H9 (cell line): ENCODE data around the gene NFKBIZ. TPM values are rescaled to one million over a fixed set of nuclear protein-coding genes. Genes with fewer than 3 reads are reported as not detected.

Source experiments
- DNase-seq: peaks from one replicate; pipeline ENCODE4 v3.0.0-alpha.2; 2017
- H2AFZ ChIP-seq: one replicate; pipeline ENCODE4 v1.6.1; 2013; ENCODE audit warnings: mild to moderate bottlenecking, low read length, control low read depth, moderate library complexity
- H2AK5ac ChIP-seq: 2 replicates; pipeline ENCODE4 v1.6.1; 2013; ENCODE audit warnings: low read length, control low read depth, mixed read lengths; ENCODE audit not compliant: insufficient read length
- H2BK120ac ChIP-seq: one replicate; pipeline ENCODE4 v1.6.1; 2013; ENCODE audit warnings: low read depth, mild to moderate bottlenecking, low read length, control low read depth, inconsistent platforms; ENCODE audit not compliant: poor library complexity, severe bottlenecking
- H2BK12ac ChIP-seq: 2 replicates; pipeline ENCODE4 v1.6.1; 2013; ENCODE audit warnings: low read length, control low read depth, mixed read lengths, low read depth; ENCODE audit not compliant: insufficient read length
- H2BK15ac ChIP-seq: 2 replicates; pipeline ENCODE4 v1.6.1; 2013; ENCODE audit warnings: low read depth, low read length, control low read depth
- H2BK20ac ChIP-seq: one replicate; pipeline ENCODE4 v1.6.1; 2013; ENCODE audit warnings: low read depth, mild to moderate bottlenecking, low read length, control low read depth, inconsistent platforms; ENCODE audit not compliant: poor library complexity, severe bottlenecking
- H2BK5ac ChIP-seq: 2 replicates; pipeline ENCODE4 v1.6.1; 2013; ENCODE audit warnings: low read length, control low read depth, mixed read lengths; ENCODE audit not compliant: insufficient read length
- H3K14ac ChIP-seq: 2 replicates; pipeline ENCODE4 v1.6.1; 2013; ENCODE audit warnings: low read length, control low read depth; ENCODE audit not compliant: insufficient read depth
- H3K18ac ChIP-seq: 2 replicates; pipeline ENCODE4 v1.6.1; 2013; ENCODE audit warnings: low read depth, mild to moderate bottlenecking, mixed read lengths, low read length, control low read depth; ENCODE audit not compliant: insufficient read length
- H3K23ac ChIP-seq: 2 replicates; pipeline ENCODE4 v1.6.1; 2013; ENCODE audit warnings: low read length, control low read depth, mixed read lengths, low read depth; ENCODE audit not compliant: insufficient read length
- H3K23me2 ChIP-seq: 2 replicates; pipeline ENCODE4 v1.6.1; 2013; ENCODE audit warnings: low read depth, mild to moderate bottlenecking, mixed read lengths, low read length, control low read depth; ENCODE audit not compliant: insufficient read length, poor library complexity, severe bottlenecking
- H3K27ac ChIP-seq: 2 replicates; pipeline ENCODE4 v1.5.1; 2013; ENCODE audit warnings: low read length, control low read depth, mixed read lengths, low read depth; ENCODE audit not compliant: insufficient read length
- H3K27me3 ChIP-seq: 2 replicates; pipeline ENCODE4 v1.6.1; 2013; ENCODE audit warnings: low read length, control low read depth, inconsistent platforms; ENCODE audit not compliant: insufficient read depth
- H3K4ac ChIP-seq: 2 replicates; pipeline ENCODE4 v1.6.1; 2013; ENCODE audit warnings: low read depth, mild to moderate bottlenecking, control low read depth, inconsistent platforms, low read length, moderate library complexity
- H3K4me1 ChIP-seq: 2 replicates; pipeline ENCODE4 v1.6.1; 2013; ENCODE audit warnings: low read length, control low read depth, inconsistent platforms; ENCODE audit not compliant: insufficient read depth
- H3K4me2 ChIP-seq: 2 replicates; pipeline ENCODE4 v1.6.1; 2013; ENCODE audit warnings: low read length, control low read depth, mixed read lengths; ENCODE audit not compliant: insufficient read length, insufficient read depth
- H3K56ac ChIP-seq: 2 replicates; pipeline ENCODE4 v1.6.1; 2013; ENCODE audit warnings: low read depth, mild to moderate bottlenecking, mixed read lengths, low read length, control low read depth; ENCODE audit not compliant: insufficient read length
- H3K79me1 ChIP-seq: 2 replicates; pipeline ENCODE4 v1.6.1; 2013; ENCODE audit warnings: low read depth, mild to moderate bottlenecking, moderate library complexity, low read length, control low read depth, inconsistent platforms; ENCODE audit not compliant: insufficient read depth, poor library complexity, severe bottlenecking
- H3K79me2 ChIP-seq: 2 replicates; pipeline ENCODE4 v1.6.1; 2013; ENCODE audit warnings: low read length, control low read depth, inconsistent platforms; ENCODE audit not compliant: insufficient read depth
- H3K9ac ChIP-seq: 2 replicates; pipeline ENCODE4 v1.6.1; 2013; ENCODE audit warnings: low read length, control low read depth, mixed read lengths; ENCODE audit not compliant: insufficient read length; ENCODE audit errors: extremely low read depth
- H3K9me3 ChIP-seq: one replicate; pipeline ENCODE4 v1.6.1; 2013; ENCODE audit warnings: low read depth, low read length, inconsistent platforms; ENCODE audit not compliant: control insufficient read depth
- H3T11ph ChIP-seq: one replicate; pipeline ENCODE4 v1.6.1; 2013; ENCODE audit warnings: mild to moderate bottlenecking, low read length, control low read depth, inconsistent platforms
- H4K20me1 ChIP-seq: one replicate; pipeline ENCODE4 v1.6.1; 2013; ENCODE audit not compliant: control insufficient read depth, insufficient read length, insufficient read depth
- H4K5ac ChIP-seq: 2 replicates; pipeline ENCODE4 v1.6.1; 2013; ENCODE audit warnings: low read depth, mild to moderate bottlenecking, mixed read lengths, low read length, control low read depth; ENCODE audit not compliant: insufficient read length
- H4K8ac ChIP-seq: replicated peaks from 2 replicates; pipeline ENCODE4 v1.6.1; 2013; ENCODE audit warnings: low read length, control low read depth, mixed read lengths, low read depth; ENCODE audit not compliant: insufficient read length
- H4K91ac ChIP-seq: 2 replicates; pipeline ENCODE4 v1.6.1; 2013; ENCODE audit warnings: low read depth, mild to moderate bottlenecking, moderate library complexity, mixed read lengths, low read length, control low read depth; ENCODE audit not compliant: insufficient read length
- H3K27ac Mint-ChIP-seq, 3 experiments: 2 replicates in 2 of 3; 3 replicates in 1 of 3; pipeline ENCODE4 v1.8.0; 2020 to 2021; ENCODE audit warnings: mixed read lengths in 3 of 3, mild to moderate bottlenecking in 1 of 3, moderate library complexity in 1 of 3
- H3K27me3 Mint-ChIP-seq: 2 replicates; pipeline ENCODE4 v1.8.0; 2021; ENCODE audit warnings: low read depth, mild to moderate bottlenecking, moderate library complexity, mixed read lengths
- H3K36me3 Mint-ChIP-seq, 3 experiments: 2 replicates in 2 of 3; 3 replicates in 1 of 3; pipeline ENCODE4 v1.8.0; 2020 to 2021; ENCODE audit warnings: low read depth in 3 of 3, mixed read lengths in 3 of 3; ENCODE audit not compliant: insufficient read depth in 1 of 3
- H3K4me1 Mint-ChIP-seq, 2 experiments: 2 replicates each; pipeline ENCODE4 v1.8.0; 2020; ENCODE audit warnings: mixed read lengths in 2 of 2
- H3K4me3 Mint-ChIP-seq, 2 experiments: 2 replicates in 1 of 2; 3 replicates in 1 of 2; pipeline ENCODE4 v1.8.0; 2020 to 2021; ENCODE audit warnings: mild to moderate bottlenecking in 2 of 2, mixed read lengths in 2 of 2, moderate library complexity in 1 of 2
- H3K9me3 Mint-ChIP-seq, 2 experiments: 2 replicates in 1 of 2; 3 replicates in 1 of 2; pipeline ENCODE4 v1.8.0; 2020; ENCODE audit warnings: mild to moderate bottlenecking in 2 of 2, mixed read lengths in 2 of 2, moderate library complexity in 1 of 2
- WGBS: extraction: QIAGEN DNeasy Blood & Tissue Kit; methylation state at CpG from one replicate; pipeline ENCODE4 v1.1.7; 2013; ENCODE audit warnings: missing lambda C conversion rate, low lambda C conversion rate, mixed read lengths; ENCODE audit not compliant: insufficient read length; ENCODE audit errors: extremely low coverage; 5-methylcytosine and 5-hydroxymethylcytosine counted together
- total RNA-seq: library from RNA; stranded (reverse); gene quantifications from 2 replicates; pipeline ENCODE4 v1.2.1, GENCODE V29; 2021
- TF ChIP-seq, protein P1 (sequence below): fragments of 200-600 bp; sonication (generic); conservative IDR thresholded peaks from 3 replicates; pipeline ENCODE4 v1.8.0; 2021; ENCODE audit warnings: antibody characterized with exemption, mild to moderate bottlenecking

The NFKBIZ gene
- total RNA-seq, 1 experiment from 2014 or later, result 11.1 TPM

DNA sequence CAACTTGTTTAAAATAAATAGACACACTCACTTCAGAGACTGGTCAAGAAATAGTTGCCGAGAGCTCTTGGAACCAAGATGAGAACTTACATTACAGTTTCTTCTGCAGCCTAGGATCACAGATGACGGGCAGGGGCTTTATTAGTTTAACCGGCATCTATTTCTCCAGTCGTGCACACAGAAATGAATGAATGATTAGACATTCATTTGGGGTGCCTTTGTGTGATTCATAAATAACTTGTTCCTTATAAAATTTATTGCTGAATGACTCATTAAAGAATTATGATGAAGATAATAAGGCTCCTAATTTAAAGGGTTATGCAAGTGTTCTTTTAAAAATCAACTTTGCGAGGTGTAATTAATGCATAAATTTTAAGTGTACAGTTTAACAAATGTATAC is 20.8 kb downstream of the NFKBIZ start:
- Mint-ChIP-seq H3K27me3 (no peaks in the 10 kb centered on the region), H3K4me3 (no peak overlapping the region), H3K9me3 (no peaks in the 10 kb centered on the region), H3K36me3 (no peaks in the 10 kb centered on the region), H3K4me1 (peaks cover 3 to 4% of the 10 kb centered on the region in 2 experiments; a peak in 3 of 4 replicates), H3K27ac (no peak overlapping the region)
- no peak overlapping the region for H3K9ac ChIP-seq
- H3K14ac ChIP-seq, result no peak overlapping the region
- H4K8ac ChIP-seq, result no peak overlapping the region
- no peaks in the 10 kb centered on the region for H3K27me3 ChIP-seq
- no peak overlapping the region for H3K4ac ChIP-seq
- no peak overlapping the region for H4K5ac ChIP-seq
- H3K9me3 ChIP-seq, result no peaks in the 10 kb centered on the region
- H3K23ac ChIP-seq, result no peak overlapping the region
- no peak overlapping the region for H2BK20ac ChIP-seq
- no peak overlapping the region for H3K4me2 ChIP-seq
- TF ChIP-seq, protein P1, sequence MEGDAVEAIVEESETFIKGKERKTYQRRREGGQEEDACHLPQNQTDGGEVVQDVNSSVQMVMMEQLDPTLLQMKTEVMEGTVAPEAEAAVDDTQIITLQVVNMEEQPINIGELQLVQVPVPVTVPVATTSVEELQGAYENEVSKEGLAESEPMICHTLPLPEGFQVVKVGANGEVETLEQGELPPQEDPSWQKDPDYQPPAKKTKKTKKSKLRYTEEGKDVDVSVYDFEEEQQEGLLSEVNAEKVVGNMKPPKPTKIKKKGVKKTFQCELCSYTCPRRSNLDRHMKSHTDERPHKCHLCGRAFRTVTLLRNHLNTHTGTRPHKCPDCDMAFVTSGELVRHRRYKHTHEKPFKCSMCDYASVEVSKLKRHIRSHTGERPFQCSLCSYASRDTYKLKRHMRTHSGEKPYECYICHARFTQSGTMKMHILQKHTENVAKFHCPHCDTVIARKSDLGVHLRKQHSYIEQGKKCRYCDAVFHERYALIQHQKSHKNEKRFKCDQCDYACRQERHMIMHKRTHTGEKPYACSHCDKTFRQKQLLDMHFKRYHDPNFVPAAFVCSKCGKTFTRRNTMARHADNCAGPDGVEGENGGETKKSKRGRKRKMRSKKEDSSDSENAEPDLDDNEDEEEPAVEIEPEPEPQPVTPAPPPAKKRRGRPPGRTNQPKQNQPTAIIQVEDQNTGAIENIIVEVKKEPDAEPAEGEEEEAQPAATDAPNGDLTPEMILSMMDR, result no peak
- WGBS, result no CpG with 5 or more reads among the region's 5 CpGs
- H4K91ac ChIP-seq, result no peak overlapping the region
- H3K27ac ChIP-seq, result no peak overlapping the region
- no peak overlapping the region for H2AK5ac ChIP-seq
- no peak overlapping the region for H3K56ac ChIP-seq
- no peak overlapping the region for H2BK12ac ChIP-seq
- no peaks in the 10 kb centered on the region for H3K4me1 ChIP-seq
- H3K79me2 ChIP-seq, result no peaks in the 10 kb centered on the region
- H4K20me1 ChIP-seq, result no peaks in the 10 kb centered on the region
- no peak overlapping the region for H2BK15ac ChIP-seq
- H2BK5ac ChIP-seq, result no peak overlapping the region
- H3K79me1 ChIP-seq, result no peaks in the 10 kb centered on the region
- H2BK120ac ChIP-seq, result no peak overlapping the region
- H3T11ph ChIP-seq, result no peak overlapping the region
- H3K23me2 ChIP-seq, result no peaks in the 10 kb centered on the region
- no peak overlapping the region for H3K18ac ChIP-seq
- no peak for DNase-seq
- no peak overlapping the region for H2AFZ ChIP-seq
